ENCODE data around the gene ZAP70.
"Not testable (repeated sequence)": the region's sequence is repeated elsewhere in the genome, so short reads cannot be mapped to it uniquely, and the experiment has no call there.

ZAP70 gene

DNA sequence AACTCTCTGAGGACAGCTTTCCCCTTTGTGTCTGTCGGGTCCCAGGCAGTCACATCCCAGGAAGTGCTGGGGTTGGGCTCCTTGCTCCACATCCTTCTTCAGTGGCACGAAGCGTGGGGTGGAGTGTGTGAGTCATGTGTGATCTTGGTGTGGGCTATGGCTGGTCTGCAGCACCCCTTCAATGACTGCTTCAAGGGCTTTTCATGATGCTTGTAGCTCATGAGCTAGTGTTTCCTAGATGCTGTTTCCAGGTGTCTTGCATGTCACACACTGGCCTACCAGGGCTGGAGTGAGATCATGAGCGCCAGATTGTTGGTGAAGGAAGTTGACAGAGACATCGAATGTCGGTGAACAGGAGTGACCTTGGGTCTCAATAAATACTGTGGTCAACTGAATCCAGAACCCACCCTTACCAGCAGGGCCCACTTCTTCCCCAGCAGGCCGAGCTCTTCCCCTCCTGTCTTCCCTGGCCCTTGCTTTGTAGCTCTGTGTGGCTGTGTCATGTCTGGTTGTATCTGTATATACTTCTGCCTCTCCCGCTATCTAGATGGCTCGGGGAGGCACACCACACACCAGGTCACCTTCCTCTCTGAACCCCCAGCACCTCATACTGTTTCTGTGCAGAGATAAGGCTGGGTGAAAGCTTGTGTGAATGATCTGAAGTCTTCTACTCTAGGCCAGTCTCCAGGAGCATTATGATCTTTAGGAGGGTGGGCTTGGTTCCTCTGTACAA is 40.0 kb upstream of the ZAP70 start:
- no peak overlapping the region for H3K27ac ChIP-seq
- TF ChIP-seq, protein P1, sequence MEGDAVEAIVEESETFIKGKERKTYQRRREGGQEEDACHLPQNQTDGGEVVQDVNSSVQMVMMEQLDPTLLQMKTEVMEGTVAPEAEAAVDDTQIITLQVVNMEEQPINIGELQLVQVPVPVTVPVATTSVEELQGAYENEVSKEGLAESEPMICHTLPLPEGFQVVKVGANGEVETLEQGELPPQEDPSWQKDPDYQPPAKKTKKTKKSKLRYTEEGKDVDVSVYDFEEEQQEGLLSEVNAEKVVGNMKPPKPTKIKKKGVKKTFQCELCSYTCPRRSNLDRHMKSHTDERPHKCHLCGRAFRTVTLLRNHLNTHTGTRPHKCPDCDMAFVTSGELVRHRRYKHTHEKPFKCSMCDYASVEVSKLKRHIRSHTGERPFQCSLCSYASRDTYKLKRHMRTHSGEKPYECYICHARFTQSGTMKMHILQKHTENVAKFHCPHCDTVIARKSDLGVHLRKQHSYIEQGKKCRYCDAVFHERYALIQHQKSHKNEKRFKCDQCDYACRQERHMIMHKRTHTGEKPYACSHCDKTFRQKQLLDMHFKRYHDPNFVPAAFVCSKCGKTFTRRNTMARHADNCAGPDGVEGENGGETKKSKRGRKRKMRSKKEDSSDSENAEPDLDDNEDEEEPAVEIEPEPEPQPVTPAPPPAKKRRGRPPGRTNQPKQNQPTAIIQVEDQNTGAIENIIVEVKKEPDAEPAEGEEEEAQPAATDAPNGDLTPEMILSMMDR (conservative IDR thresholded peaks at IDR 0.05), result no peak

DNA sequence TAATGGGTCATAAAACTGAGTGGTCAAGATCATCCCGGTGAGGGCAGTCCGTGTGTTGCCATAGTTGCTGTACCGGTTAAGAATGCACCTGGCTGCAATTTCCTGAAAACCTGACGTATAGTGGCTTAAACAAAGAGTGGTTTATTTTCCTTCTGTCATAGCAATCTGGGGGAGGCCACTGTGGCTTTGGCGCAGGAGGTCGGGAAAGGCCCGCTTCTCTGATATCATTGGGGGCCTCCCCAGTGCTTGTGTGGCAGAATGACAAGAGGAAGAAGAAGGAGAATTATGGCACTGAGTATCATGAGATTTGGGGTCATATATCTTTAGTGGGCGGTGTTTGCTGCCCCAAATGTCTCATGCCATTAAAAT is 39.5 kb upstream of the ZAP70 start:
- no peak overlapping the region for H3K27ac ChIP-seq
- TF ChIP-seq, protein P1 (conservative IDR thresholded peaks at IDR 0.05), result no peak

DNA sequence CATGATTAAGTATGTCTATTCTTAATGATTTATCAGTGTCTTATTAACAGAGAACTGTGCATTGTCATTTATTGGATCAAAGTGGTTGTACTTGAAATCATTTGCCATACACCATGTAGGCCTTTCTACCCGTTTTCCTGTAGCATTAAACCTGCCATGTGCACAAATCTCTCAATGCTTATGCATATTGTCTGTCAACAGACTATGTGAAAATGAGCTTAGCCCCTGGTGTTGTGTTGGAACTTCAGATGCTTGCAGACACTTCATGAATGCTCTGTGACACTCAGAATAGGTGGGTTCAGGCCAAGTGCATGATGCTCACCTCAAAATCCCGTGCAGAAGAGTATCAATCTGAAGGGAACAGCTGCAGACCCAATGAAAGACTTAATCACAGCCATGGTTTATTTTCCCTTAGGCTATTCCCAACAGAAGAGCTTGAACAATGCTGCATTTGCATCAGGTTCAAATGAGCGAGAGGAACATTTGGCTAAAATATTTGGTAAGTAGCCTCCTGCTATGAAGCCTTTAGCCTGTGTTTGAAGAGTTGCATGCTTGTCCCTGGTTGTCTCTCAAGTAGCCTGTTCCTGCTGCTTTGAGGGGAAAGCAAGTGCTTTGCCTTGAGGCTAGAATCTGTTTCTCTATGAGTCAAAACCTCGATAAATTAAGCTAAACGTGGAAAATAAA is 37.8 kb upstream of the ZAP70 start:
- TF ChIP-seq, protein P1 (conservative IDR thresholded peaks at IDR 0.05), result no peak
- H3K27ac ChIP-seq, result no peak overlapping the region

DNA sequence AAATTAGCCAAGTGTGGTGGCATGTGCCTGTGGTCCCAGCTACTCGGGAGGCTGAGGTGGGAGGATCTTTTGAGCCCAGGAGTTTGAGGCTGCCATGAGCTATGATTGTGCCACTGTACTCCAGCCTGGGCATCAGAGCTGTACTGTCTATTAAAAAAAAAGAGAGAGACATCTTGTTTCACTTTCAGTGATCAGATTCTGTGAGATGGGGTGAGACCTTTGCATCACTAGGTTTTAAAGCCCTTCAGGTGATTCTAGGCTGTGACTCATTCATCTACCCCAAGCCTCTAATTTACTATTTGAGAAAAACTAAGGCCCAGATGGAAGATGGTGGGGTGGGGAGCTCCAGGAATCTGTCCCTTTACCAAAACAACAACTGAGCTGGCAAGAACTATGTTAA is 36.8 kb upstream of the ZAP70 start:
- no peak overlapping the region for H3K27ac ChIP-seq
- TF ChIP-seq, protein P1 (conservative IDR thresholded peaks at IDR 0.05), result no peak

DNA sequence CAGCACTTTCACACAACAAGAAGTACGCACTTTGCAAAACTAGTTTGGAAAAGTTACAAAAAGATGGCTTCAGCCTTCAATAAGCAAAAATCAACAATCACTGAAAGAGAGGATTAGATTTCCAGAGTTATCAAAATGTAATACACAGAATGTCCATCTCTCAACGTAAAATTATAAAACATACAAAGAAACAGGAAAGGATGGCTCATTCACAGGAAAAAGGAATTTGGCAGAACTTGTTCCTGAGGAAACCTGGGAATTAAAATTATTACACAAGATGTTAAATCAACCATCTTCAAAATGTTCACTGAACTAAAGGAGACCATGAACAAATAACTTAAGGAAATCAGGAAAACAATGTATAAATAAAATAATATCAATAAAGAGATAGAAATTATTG is 35.9 kb upstream of the ZAP70 start:
- H3K27ac ChIP-seq, result no peak overlapping the region
- TF ChIP-seq, protein P1 (conservative IDR thresholded peaks at IDR 0.05), result no peak

DNA sequence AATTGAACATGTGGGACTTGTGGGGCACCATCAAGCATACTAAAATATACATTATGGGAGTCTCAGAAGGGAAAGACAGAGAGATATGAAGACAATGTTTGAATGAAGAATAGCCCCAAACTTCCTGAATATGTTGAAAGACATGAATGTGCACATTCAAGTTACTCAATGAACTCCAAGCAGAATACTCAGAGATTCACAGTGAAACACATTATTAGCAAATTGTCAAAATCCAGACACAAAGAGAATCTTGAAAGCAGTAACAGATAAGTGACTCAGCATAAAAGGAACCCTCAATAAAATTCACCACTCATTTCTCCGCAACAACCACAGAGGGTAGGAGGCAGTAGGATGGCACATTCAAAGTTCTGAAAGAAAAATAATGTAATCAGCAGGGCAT is 35.1 kb upstream of the ZAP70 start:
- TF ChIP-seq, protein P1 (conservative IDR thresholded peaks at IDR 0.05), result no peak
- no peak overlapping the region for H3K27ac ChIP-seq

DNA sequence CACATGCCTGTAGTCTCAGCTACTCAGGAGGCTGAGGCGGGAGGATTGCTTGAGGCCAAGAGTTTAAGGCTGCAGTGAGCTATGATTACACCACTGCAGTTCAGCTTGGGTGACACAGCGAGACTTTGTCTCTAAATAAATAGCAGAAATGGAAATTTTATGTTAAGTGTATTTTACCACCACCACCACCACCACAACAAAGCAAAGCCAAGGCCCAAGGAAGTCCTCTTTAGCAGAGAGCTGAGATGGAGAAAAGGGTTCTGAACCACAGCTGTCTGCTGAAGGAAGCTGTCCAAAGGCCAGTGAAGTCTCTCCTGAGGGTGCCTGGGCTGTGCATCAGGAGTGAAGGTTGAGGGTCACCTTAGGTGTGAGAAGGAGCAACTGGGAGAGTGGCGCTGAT is 26.1 kb upstream of the ZAP70 start:
- H3K27ac ChIP-seq, result not testable (repeated sequence)

All from VCaP (cell line).